Measurements from ENCODE around the gene ARSG.

DNA sequence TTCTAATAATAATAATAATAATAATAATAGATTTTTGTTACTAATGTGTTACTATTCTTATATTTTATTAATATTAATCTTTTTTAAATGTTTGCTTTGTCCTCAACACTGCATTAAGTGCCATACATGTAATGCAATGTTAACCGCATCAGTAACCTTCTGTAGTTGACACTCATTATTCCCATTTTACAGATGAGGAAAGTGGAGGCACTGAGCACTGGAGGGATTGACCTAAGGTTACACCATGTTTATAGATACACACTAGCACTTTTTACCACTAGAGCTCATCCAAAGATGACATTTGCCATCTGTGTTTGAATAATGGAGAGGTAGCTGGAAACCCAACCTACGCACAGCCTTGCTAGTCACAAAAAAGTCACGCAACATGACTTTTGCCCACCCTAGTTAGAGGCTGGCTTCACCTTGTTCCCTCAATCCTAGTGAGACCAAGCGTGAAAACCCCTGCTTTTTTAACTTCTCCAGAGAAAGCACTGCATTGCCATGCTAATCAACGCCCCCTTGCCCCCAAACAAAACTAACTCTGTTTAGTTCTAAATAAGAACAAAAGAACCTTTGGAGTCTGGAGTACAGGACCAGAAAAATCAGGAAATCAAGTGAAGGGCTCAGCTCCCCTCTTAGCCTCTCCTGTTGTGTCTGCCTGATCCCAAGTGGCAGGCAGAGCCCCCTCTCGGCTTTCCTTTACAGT, 2.3 kb downstream of the ARSG start:
- no peak for TF ChIP-seq GABPA (IDR thresholded peaks at IDR 0.05 in 1 of 2, conservative IDR thresholded peaks at IDR 0.05 in 1 of 2)
- TF ChIP-seq EGR1 (IDR thresholded peaks at IDR 0.05; ENCODE audit: low read depth in 2 of 2), result no peak
- TF ChIP-seq, protein P1, sequence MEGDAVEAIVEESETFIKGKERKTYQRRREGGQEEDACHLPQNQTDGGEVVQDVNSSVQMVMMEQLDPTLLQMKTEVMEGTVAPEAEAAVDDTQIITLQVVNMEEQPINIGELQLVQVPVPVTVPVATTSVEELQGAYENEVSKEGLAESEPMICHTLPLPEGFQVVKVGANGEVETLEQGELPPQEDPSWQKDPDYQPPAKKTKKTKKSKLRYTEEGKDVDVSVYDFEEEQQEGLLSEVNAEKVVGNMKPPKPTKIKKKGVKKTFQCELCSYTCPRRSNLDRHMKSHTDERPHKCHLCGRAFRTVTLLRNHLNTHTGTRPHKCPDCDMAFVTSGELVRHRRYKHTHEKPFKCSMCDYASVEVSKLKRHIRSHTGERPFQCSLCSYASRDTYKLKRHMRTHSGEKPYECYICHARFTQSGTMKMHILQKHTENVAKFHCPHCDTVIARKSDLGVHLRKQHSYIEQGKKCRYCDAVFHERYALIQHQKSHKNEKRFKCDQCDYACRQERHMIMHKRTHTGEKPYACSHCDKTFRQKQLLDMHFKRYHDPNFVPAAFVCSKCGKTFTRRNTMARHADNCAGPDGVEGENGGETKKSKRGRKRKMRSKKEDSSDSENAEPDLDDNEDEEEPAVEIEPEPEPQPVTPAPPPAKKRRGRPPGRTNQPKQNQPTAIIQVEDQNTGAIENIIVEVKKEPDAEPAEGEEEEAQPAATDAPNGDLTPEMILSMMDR (IDR thresholded peaks at IDR 0.05; ENCODE audit: low read depth, low read length, missing input control), result no peak
- TF ChIP-seq YY1 (IDR thresholded peaks at IDR 0.05), result no peak
- TF ChIP-seq, protein P2, sequence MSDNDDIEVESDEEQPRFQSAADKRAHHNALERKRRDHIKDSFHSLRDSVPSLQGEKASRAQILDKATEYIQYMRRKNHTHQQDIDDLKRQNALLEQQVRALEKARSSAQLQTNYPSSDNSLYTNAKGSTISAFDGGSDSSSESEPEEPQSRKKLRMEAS (IDR thresholded peaks at IDR 0.05), result no peak
- no peak for TF ChIP-seq RAD21 (IDR thresholded peaks at IDR 0.05)
- TF ChIP-seq, protein P3, sequence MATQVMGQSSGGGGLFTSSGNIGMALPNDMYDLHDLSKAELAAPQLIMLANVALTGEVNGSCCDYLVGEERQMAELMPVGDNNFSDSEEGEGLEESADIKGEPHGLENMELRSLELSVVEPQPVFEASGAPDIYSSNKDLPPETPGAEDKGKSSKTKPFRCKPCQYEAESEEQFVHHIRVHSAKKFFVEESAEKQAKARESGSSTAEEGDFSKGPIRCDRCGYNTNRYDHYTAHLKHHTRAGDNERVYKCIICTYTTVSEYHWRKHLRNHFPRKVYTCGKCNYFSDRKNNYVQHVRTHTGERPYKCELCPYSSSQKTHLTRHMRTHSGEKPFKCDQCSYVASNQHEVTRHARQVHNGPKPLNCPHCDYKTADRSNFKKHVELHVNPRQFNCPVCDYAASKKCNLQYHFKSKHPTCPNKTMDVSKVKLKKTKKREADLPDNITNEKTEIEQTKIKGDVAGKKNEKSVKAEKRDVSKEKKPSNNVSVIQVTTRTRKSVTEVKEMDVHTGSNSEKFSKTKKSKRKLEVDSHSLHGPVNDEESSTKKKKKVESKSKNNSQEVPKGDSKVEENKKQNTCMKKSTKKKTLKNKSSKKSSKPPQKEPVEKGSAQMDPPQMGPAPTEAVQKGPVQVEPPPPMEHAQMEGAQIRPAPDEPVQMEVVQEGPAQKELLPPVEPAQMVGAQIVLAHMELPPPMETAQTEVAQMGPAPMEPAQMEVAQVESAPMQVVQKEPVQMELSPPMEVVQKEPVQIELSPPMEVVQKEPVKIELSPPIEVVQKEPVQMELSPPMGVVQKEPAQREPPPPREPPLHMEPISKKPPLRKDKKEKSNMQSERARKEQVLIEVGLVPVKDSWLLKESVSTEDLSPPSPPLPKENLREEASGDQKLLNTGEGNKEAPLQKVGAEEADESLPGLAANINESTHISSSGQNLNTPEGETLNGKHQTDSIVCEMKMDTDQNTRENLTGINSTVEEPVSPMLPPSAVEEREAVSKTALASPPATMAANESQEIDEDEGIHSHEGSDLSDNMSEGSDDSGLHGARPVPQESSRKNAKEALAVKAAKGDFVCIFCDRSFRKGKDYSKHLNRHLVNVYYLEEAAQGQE (IDR thresholded peaks at IDR 0.05), result no peak
